Heart left ventricle (tissue), 13 donors: ENCODE data around the gene RXRA.

ENCODE experiments used
- CTCF ChIP-seq, 12 donors: fragments of 200-600 bp; sonication (generic) in 4 of 12; IDR thresholded peaks; one replicate each; pipeline versions ENCODE4 v1.5.0 to v1.8.0; 2018 to 2022; ENCODE audit warnings: antibody characterized with exemption in 12 of 12, mild to moderate bottlenecking in 5 of 12
- POLR2A ChIP-seq, 2 donors: fragments of 450-650 bp; IDR thresholded peaks; one replicate each; pipeline ENCODE4 v1.6.1; 2017; ENCODE audit warnings: antibody characterized with exemption in 2 of 2, mild to moderate bottlenecking in 2 of 2, moderate library complexity in 2 of 2
- donor health status: ischemic (EF 13 %, LVEDD 7.1; RV severe dilation, severe dysfunction).
- donor health status: DM: no; HTN: yes; CAD: no.
- donor health status: DM: no; HTN: no; CAD: no.
- donor health status: ischemic (EF 25% LVEDD 6.9; RV normal size, moderate dysfunction).
- donor health status: ischemic (EF 25% LVEDD 5.7; RV mildly dilated, moderate dysfunction).
- donor health status: ischemic (EF 35%, LVEDD 5.7; RV mildly dilated, moderate dysfunction).
- donor health status: nonischemic (EF 11% LVEDD 7.7; RV severe dilation, severe dysfunction).
- donor health status: DM: yes; HTN: yes; CAD: no.
- donor health status: PGD.
- donor health status: ischemic (EF 29% LVEDD 5.4; RV normal size, mild dysfunction).
- donor health status: nonischemic (EF 23%, LVEDD 6.1; RV moderate dilation, normal function).

GRCh38 chr9:134426436-134426835 is 100.2 kb downstream of the RXRA start:
- TF ChIP-seq CTCF (IDR thresholded peaks at IDR 0.05) (no peak), POLR2A (IDR thresholded peaks at IDR 0.05) (no peak)
